ENCODE measurements around the gene PCDH8.

The PCDH8 gene

GRCh38 chr13:52850396-52851136, 2.1 kb upstream of the PCDH8 start:
- peaks cover 5 to 77% (median 37%) of the 10 kb centered on the region in 5 experiments for H3K27me3 ChIP-seq (replicated peaks in 2 of 5; ENCODE audit: control insufficient read depth in 4 of 5, insufficient read depth in 5 of 5, low read length in 4 of 5)
- no peak overlapping the region for H3K27ac ChIP-seq (ENCODE audit: insufficient read depth in 1 of 2, low read depth in 1 of 2, low read length in 2 of 2, poor library complexity in 1 of 2, severe bottlenecking in 2 of 2)
- no peaks in the 10 kb centered on the region for H3K36me3 ChIP-seq (ENCODE audit: control insufficient read depth in 4 of 4, insufficient read depth in 4 of 4, low read length in 3 of 4)
- ChIA-PET POLR2A (no interaction called here), CTCF (interaction anchor here (1.0 to 1.4 kb wide), 3 partner anchors 11 to 26 kb away, joined by 3 to 5 read pairs (median 4); no protein-coding TSS in a partner anchor)
- DNase-seq: peak; percentile 77 to 88 (median 84)
- H3K9me3 ChIP-seq (ENCODE audit: control extremely low read depth in 1 of 5, control insufficient read depth in 4 of 5, insufficient read depth in 2 of 5, low read depth in 1 of 5, low read length in 4 of 5): peaks cover 0 to 8% (median 2%) of the 10 kb centered on the region in 5 experiments
- H3K4me1 ChIP-seq (ENCODE audit: control extremely low read depth in 1 of 4, control insufficient read depth in 4 of 4, insufficient read depth in 4 of 4, low read length in 3 of 4): peaks cover 2 to 46% (median 38%) of the 10 kb centered on the region in 4 experiments
- H3K4me3 ChIP-seq (ENCODE audit: control insufficient read depth in 1 of 7, extremely low read depth in 1 of 7, insufficient read depth in 4 of 7, low read depth in 2 of 7, low read length in 6 of 7): peak overlapping the region; percentile 11 to 83 (median 73)
- WGBS (ENCODE audit: insufficient coverage): 1% methylated on average over 42 of the region's 47 CpGs

GRCh38 chr13:52850072-52850395, 1.6 kb upstream of the PCDH8 start:
- Histone ChIP-seq H3K4me3 (ENCODE audit: control insufficient read depth in 1 of 7, extremely low read depth in 1 of 7, insufficient read depth in 4 of 7, low read depth in 2 of 7, low read length in 6 of 7) (peak overlapping the region in 1 of 7 experiments; percentile 73), H3K36me3 (ENCODE audit: control insufficient read depth in 4 of 4, insufficient read depth in 4 of 4, low read length in 3 of 4) (no peaks in the 10 kb centered on the region)

GRCh38 chr13:52849291-52850071, 1.0 kb upstream of the PCDH8 start:
- peaks cover 0 to 8% (median 2%) of the 10 kb centered on the region in 5 experiments for H3K9me3 ChIP-seq (ENCODE audit: control extremely low read depth in 1 of 5, control insufficient read depth in 4 of 5, insufficient read depth in 2 of 5, low read depth in 1 of 5, low read length in 4 of 5)
- no peak for DNase-seq
- no peaks in the 10 kb centered on the region for H3K36me3 ChIP-seq (ENCODE audit: control insufficient read depth in 4 of 4, insufficient read depth in 4 of 4, low read length in 3 of 4)
- H3K4me3 ChIP-seq (ENCODE audit: control insufficient read depth in 1 of 7, extremely low read depth in 1 of 7, insufficient read depth in 4 of 7, low read depth in 2 of 7, low read length in 6 of 7): no peak overlapping the region
- peaks cover 6 to 87% (median 45%) of the 10 kb centered on the region in 5 experiments for H3K27me3 ChIP-seq (replicated peaks in 2 of 5; ENCODE audit: control insufficient read depth in 4 of 5, insufficient read depth in 5 of 5, low read length in 4 of 5)
- H3K27ac ChIP-seq (ENCODE audit: insufficient read depth in 1 of 2, low read depth in 1 of 2, low read length in 2 of 2, poor library complexity in 1 of 2, severe bottlenecking in 2 of 2): no peak overlapping the region
- CTCF ChIA-PET: interaction anchor here (0.8 to 5.3 kb wide), 5 partner anchors 12 to 186 kb away, joined by 3 to 32 read pairs (median 5); no protein-coding TSS in a partner anchor
- H3K4me1 ChIP-seq (ENCODE audit: control extremely low read depth in 1 of 4, control insufficient read depth in 4 of 4, insufficient read depth in 4 of 4, low read length in 3 of 4): peaks cover 2 to 52% (median 42%) of the 10 kb centered on the region in 4 experiments
- POLR2A ChIA-PET: no interaction called here
- 8% methylated on average over 24 of the region's 24 CpGs for WGBS (ENCODE audit: insufficient coverage)

More at GRCh38 chr13:52850072-52850395, 1.6 kb upstream of the PCDH8 start:
- DNase-seq: no peak
- CTCF ChIA-PET: interaction anchor here (1.0 to 5.3 kb wide), 2 partner anchors 27 to 186 kb away, joined by 3 to 32 read pairs; no protein-coding TSS in a partner anchor
- Histone ChIP-seq H3K27ac (ENCODE audit: insufficient read depth in 1 of 2, low read depth in 1 of 2, low read length in 2 of 2, poor library complexity in 1 of 2, severe bottlenecking in 2 of 2) (no peak overlapping the region), H3K27me3 (replicated peaks in 2 of 5; ENCODE audit: control insufficient read depth in 4 of 5, insufficient read depth in 5 of 5, low read length in 4 of 5) (peaks cover 5 to 81% (median 39%) of the 10 kb centered on the region in 5 experiments), H3K9me3 (ENCODE audit: control extremely low read depth in 1 of 5, control insufficient read depth in 4 of 5, insufficient read depth in 2 of 5, low read depth in 1 of 5, low read length in 4 of 5) (peaks cover 0 to 8% (median 2%) of the 10 kb centered on the region in 5 experiments), H3K4me1 (ENCODE audit: control extremely low read depth in 1 of 4, control insufficient read depth in 4 of 4, insufficient read depth in 4 of 4, low read length in 3 of 4) (peaks cover 2 to 51% (median 41%) of the 10 kb centered on the region in 4 experiments)
- WGBS (ENCODE audit: insufficient coverage): 10% methylated on average over 4 of the region's 5 CpGs
- POLR2A ChIA-PET: no interaction called here

DNA sequence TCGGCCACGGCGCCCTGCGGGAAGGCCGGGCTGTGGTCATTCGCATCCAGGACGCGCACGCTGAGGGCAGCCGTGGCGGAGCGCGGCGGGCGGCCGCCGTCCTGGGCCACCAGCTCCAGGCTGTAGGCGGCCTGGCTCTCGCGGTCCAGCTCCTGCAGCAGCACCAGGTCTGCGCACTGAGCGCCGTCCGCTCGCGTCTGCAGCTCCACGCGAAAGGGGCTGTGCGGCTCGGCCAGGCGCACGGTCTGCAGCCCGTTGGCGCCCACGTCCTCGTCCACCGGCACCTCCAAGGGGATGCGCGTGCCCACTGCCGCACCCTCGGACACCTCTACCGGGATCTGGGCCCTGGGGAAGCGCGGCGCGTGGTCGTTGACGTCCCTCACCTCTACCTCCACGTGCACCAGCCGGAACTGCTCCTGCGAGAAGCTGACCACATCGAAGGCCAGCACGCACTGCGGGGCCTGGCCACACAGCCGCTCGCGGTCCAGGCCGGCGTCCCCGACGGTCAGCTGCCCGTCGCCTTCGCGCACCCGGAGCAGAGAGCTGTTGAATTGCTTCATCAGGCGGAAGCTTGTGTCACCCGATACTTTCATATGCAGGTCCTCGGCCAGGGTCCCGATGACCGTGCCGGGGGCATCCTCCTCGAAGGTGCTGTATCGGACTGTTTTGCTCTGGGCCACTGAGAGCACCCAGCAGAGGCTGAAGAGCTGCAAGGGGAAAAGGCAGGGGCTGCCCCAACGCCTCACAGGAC, 583 bp downstream of the PCDH8 start:
- Histone ChIP-seq H3K9me3 (ENCODE audit: control extremely low read depth in 1 of 5, control insufficient read depth in 4 of 5, insufficient read depth in 2 of 5, low read depth in 1 of 5, low read length in 4 of 5) (peaks cover 0 to 8% (median 2%) of the 10 kb centered on the region in 5 experiments), H3K27me3 (replicated peaks in 2 of 5; ENCODE audit: control insufficient read depth in 4 of 5, insufficient read depth in 5 of 5, low read length in 4 of 5) (peaks cover 13 to 93% (median 47%) of the 10 kb centered on the region in 5 experiments)

GRCh38 chr13:52847322-52847681, 1.1 kb downstream of the PCDH8 start:
- Histone ChIP-seq H3K27me3 (replicated peaks in 2 of 5; ENCODE audit: control insufficient read depth in 4 of 5, insufficient read depth in 5 of 5, low read length in 4 of 5) (peaks cover 13 to 94% (median 53%) of the 10 kb centered on the region in 5 experiments), H3K36me3 (ENCODE audit: control insufficient read depth in 4 of 4, insufficient read depth in 4 of 4, low read length in 3 of 4) (no peaks in the 10 kb centered on the region), H3K27ac (ENCODE audit: insufficient read depth in 1 of 2, low read depth in 1 of 2, low read length in 2 of 2, poor library complexity in 1 of 2, severe bottlenecking in 2 of 2) (no peak overlapping the region), H3K9me3 (ENCODE audit: control extremely low read depth in 1 of 5, control insufficient read depth in 4 of 5, insufficient read depth in 2 of 5, low read depth in 1 of 5, low read length in 4 of 5) (peaks cover 0 to 8% (median 2%) of the 10 kb centered on the region in 5 experiments), H3K4me3 (ENCODE audit: control insufficient read depth in 1 of 7, extremely low read depth in 1 of 7, insufficient read depth in 4 of 7, low read depth in 2 of 7, low read length in 6 of 7) (peak overlapping the region in 3 of 7 experiments; percentile 55 to 70 (median 69)), H3K4me1 (ENCODE audit: control extremely low read depth in 1 of 4, control insufficient read depth in 4 of 4, insufficient read depth in 4 of 4, low read length in 3 of 4) (peaks cover 2 to 52% (median 42%) of the 10 kb centered on the region in 4 experiments)
- no peak for DNase-seq
- ChIA-PET CTCF (interaction anchor here (0.8 to 5.3 kb wide), 13 partner anchors 12 to 236 kb away, joined by 3 to 32 read pairs (median 8); partner anchors contain the start of gene SUGT1), POLR2A (no interaction called here)
- WGBS (ENCODE audit: insufficient coverage): 6% methylated on average over 51 of the region's 51 CpGs

More for the DNA sequence above, 583 bp downstream of the PCDH8 start:
- no peak for DNase-seq
- Histone ChIP-seq H3K4me1 (ENCODE audit: control extremely low read depth in 1 of 4, control insufficient read depth in 4 of 4, insufficient read depth in 4 of 4, low read length in 3 of 4) (peaks cover 2 to 52% (median 42%) of the 10 kb centered on the region in 4 experiments), H3K4me3 (ENCODE audit: control insufficient read depth in 1 of 7, extremely low read depth in 1 of 7, insufficient read depth in 4 of 7, low read depth in 2 of 7, low read length in 6 of 7) (peak overlapping the region in 3 of 7 experiments; percentile 55 to 69 (median 55)), H3K36me3 (ENCODE audit: control insufficient read depth in 4 of 4, insufficient read depth in 4 of 4, low read length in 3 of 4) (no peaks in the 10 kb centered on the region), H3K27ac (ENCODE audit: insufficient read depth in 1 of 2, low read depth in 1 of 2, low read length in 2 of 2, poor library complexity in 1 of 2, severe bottlenecking in 2 of 2) (no peak overlapping the region)
- WGBS (ENCODE audit: insufficient coverage): 16% methylated on average over 69 of the region's 75 CpGs
- CTCF ChIA-PET: interaction anchor here (0.8 to 5.3 kb wide), 15 partner anchors 12 to 231 kb away, joined by 3 to 32 read pairs (median 6); partner anchors contain the start of gene SUGT1
- POLR2A ChIA-PET: no interaction called here

DNA sequence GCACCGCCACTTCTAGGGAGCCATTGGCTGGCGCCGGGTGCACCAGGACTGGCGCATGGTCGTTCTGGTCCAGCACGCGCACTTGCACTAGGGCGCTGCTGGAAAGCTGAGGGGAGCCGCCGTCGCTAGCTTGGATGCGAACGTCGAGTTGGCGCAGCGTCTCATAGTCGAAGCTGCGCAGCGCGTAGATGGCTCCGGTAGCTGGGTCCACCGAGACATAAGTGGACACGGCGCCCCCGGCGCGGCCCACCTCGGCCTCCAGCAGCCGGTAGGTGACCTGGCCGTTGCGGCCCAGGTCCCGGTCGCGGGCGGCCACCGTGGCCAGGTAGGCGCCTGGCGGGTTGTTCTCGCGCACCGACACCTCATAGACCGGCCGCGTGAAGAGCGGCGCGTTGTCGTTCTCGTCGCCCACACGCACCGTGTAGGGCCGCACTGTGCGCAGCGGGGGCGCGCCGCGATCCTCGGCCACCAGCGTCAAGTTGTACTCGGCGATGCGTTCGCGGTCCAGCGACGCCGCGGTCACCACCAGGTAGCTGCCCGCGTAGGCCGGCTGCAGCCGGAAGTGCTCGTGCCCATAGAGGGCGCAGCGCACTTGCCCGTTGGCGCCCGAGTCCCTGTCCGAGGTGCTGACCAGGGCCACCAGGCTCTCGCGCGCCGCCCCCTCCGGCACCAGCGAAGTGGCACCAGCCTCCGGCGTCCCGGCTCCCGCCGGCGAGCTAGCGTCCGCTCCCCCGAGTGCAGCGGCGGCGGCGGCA, 1.7 kb downstream of the PCDH8 start:
- CTCF ChIA-PET: interaction anchor here (0.8 to 5.3 kb wide), 26 partner anchors 11 to 237 kb away, joined by 3 to 32 read pairs (median 4); partner anchors contain the start of gene SUGT1
- 4% methylated on average over 97 of the region's 100 CpGs for WGBS (ENCODE audit: insufficient coverage)
- H3K27me3 ChIP-seq (replicated peaks in 2 of 5; ENCODE audit: control insufficient read depth in 4 of 5, insufficient read depth in 5 of 5, low read length in 4 of 5): peaks cover 13 to 94% (median 53%) of the 10 kb centered on the region in 5 experiments
- POLR2A ChIA-PET: no interaction called here
- H3K36me3 ChIP-seq (ENCODE audit: control insufficient read depth in 4 of 4, insufficient read depth in 4 of 4, low read length in 3 of 4): no peaks in the 10 kb centered on the region
- peaks cover 1 to 48% (median 41%) of the 10 kb centered on the region in 4 experiments for H3K4me1 ChIP-seq (ENCODE audit: control extremely low read depth in 1 of 4, control insufficient read depth in 4 of 4, insufficient read depth in 4 of 4, low read length in 3 of 4)
- no peak overlapping the region for H3K27ac ChIP-seq (ENCODE audit: insufficient read depth in 1 of 2, low read depth in 1 of 2, low read length in 2 of 2, poor library complexity in 1 of 2, severe bottlenecking in 2 of 2)
- peak; percentile 67 to 85 (median 82) for DNase-seq
- peak overlapping the region in 5 of 7 experiments; percentile 29 to 70 (median 55) for H3K4me3 ChIP-seq (ENCODE audit: control insufficient read depth in 1 of 7, extremely low read depth in 1 of 7, insufficient read depth in 4 of 7, low read depth in 2 of 7, low read length in 6 of 7)
- H3K9me3 ChIP-seq (ENCODE audit: control extremely low read depth in 1 of 5, control insufficient read depth in 4 of 5, insufficient read depth in 2 of 5, low read depth in 1 of 5, low read length in 4 of 5): peaks cover 0 to 8% (median 2%) of the 10 kb centered on the region in 5 experiments

Measured in common myeloid progenitor, CD34-positive (primary cell).